Measurements from ENCODE around the gene BPIFB6. TPM values are rescaled to one million over a fixed set of nuclear protein-coding genes. Genes with fewer than 3 reads are reported as not detected.

The BPIFB6 gene
- total RNA-seq, 2 experiments from 2014 or later: not detected

DNA sequence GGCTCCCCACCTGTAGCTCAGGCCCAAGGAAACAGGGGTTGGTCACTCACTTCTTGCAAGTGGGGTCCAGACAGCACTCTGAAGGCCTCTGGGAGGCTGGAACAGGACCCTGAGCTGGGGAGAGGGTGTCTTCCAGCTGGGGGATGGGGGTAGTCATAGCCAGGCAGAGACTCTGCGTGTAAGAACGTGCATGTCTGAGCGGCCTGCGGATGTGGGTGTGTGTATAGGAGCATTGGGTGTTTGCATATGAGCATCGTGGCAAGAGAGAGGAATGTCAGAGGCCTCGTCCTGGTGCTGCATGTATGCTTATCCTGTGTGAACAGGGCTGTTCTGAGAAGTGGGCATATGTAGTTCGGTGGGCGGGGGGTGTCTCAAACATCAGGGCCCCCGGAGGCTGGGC, 34.3 kb downstream of the BPIFB6 start:
- no peaks in the 10 kb centered on the region for H3K9me3 Mint-ChIP-seq
- ChIA-PET POLR2A (no interaction called here), CTCF (no interaction called here)
- ATAC-seq: no peak
- TF ChIP-seq, protein P1, sequence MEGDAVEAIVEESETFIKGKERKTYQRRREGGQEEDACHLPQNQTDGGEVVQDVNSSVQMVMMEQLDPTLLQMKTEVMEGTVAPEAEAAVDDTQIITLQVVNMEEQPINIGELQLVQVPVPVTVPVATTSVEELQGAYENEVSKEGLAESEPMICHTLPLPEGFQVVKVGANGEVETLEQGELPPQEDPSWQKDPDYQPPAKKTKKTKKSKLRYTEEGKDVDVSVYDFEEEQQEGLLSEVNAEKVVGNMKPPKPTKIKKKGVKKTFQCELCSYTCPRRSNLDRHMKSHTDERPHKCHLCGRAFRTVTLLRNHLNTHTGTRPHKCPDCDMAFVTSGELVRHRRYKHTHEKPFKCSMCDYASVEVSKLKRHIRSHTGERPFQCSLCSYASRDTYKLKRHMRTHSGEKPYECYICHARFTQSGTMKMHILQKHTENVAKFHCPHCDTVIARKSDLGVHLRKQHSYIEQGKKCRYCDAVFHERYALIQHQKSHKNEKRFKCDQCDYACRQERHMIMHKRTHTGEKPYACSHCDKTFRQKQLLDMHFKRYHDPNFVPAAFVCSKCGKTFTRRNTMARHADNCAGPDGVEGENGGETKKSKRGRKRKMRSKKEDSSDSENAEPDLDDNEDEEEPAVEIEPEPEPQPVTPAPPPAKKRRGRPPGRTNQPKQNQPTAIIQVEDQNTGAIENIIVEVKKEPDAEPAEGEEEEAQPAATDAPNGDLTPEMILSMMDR (IDR thresholded peaks at IDR 0.05): no peak
- no peak for DNase-seq
- H3K27me3 Mint-ChIP-seq: no peaks in the 10 kb centered on the region
- H3K27ac Mint-ChIP-seq: no peak overlapping the region
- no peaks in the 10 kb centered on the region for H3K36me3 Mint-ChIP-seq (ENCODE audit: low read depth)
- no peak overlapping the region for H3K4me3 Mint-ChIP-seq
- H3K4me1 Mint-ChIP-seq (ENCODE audit: low read depth): peaks cover 4% of the 10 kb centered on the region
- intact Hi-C loops (cut with micrococcal nuclease): no loop called here

DNA sequence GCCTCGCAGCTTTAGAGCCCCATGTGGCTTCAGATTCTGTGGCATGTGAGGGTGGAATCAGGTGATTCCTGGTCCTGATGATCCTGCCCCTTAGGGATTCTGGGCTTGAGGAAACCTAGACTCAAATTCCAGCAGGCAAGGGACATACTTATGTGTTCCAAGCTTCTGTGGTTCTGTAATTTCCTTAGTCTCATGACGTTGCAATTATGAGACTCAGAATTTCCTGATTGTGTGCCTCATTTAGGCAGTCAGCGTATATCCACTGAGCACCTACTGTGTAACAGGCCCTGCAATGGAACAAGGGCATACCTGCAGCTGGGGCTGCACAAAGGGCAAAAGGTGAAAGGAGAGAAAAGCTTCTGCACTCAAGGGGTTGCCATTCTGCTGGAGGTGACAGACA, 36.4 kb downstream of the BPIFB6 start:
- ChIA-PET CTCF (interaction anchor here (1.2 to 1.6 kb wide), 4 partner anchors 9 to 122 kb away, joined by 3 to 4 read pairs (median 4); no protein-coding TSS in a partner anchor), POLR2A (interaction anchor here (0.6 kb wide), 1 partner anchor 283 kb away, joined by 5 read pairs; no protein-coding TSS in a partner anchor)
- H3K9me3 Mint-ChIP-seq: no peaks in the 10 kb centered on the region
- no peak overlapping the region for H3K4me3 Mint-ChIP-seq
- H3K27ac Mint-ChIP-seq: no peak overlapping the region
- H3K4me1 Mint-ChIP-seq (ENCODE audit: low read depth): peaks cover 4% of the 10 kb centered on the region
- DNase-seq (no peak), ATAC-seq (no peak)
- no peaks in the 10 kb centered on the region for H3K27me3 Mint-ChIP-seq
- TF ChIP-seq, protein P1 (IDR thresholded peaks at IDR 0.05): no peak
- H3K36me3 Mint-ChIP-seq (ENCODE audit: low read depth): no peaks in the 10 kb centered on the region
- intact Hi-C loops (cut with micrococcal nuclease): no loop called here

DNA sequence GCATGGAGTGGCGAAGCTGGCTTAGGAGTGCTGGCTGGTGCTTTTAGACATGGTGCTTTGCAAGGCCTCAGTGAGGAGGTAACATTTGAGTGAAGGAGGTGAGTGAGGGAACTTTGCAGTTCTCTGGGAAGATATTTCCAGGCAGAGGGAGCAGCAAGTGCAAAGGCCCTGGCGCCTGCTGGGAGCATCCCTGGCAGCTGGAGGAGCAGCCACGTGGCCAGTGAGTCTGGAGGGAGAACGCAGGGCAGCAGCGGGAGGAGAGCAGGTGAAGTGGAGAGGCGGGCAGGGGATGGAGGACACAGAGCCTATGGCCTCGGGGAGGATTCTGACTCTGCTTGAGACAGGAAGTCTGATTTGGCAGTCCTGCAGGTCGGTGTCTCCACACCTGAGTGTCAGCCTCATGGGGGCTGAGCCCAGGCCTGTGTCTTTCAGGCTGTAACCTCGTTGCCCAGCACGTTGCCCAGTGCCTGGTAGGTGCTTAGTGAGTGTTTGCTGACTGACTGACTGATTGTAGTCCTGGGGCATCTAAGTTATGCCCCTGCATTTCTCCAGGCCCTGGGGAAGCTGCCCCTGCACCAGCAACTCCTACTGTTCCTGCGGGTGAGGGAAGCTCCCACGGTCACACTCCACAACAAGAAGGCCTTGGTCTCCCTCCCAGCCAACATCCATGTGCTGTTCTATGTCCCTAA, 36.9 kb downstream of the BPIFB6 start:
- CTCF ChIA-PET: interaction anchor here (1.6 kb wide), 1 partner anchor 100 kb away, joined by 3 read pairs; no protein-coding TSS in a partner anchor
- POLR2A ChIA-PET: no interaction called here
- TF ChIP-seq, protein P1 (IDR thresholded peaks at IDR 0.05): no peak
- Mint-ChIP-seq H3K4me3 (no peak overlapping the region), H3K4me1 (ENCODE audit: low read depth) (peaks cover 4% of the 10 kb centered on the region), H3K9me3 (no peaks in the 10 kb centered on the region), H3K27me3 (no peaks in the 10 kb centered on the region), H3K36me3 (ENCODE audit: low read depth) (no peaks in the 10 kb centered on the region), H3K27ac (no peak overlapping the region)
- DNase-seq (no peak), ATAC-seq (no peak)
- intact Hi-C loops (cut with micrococcal nuclease): no loop called here

DNA sequence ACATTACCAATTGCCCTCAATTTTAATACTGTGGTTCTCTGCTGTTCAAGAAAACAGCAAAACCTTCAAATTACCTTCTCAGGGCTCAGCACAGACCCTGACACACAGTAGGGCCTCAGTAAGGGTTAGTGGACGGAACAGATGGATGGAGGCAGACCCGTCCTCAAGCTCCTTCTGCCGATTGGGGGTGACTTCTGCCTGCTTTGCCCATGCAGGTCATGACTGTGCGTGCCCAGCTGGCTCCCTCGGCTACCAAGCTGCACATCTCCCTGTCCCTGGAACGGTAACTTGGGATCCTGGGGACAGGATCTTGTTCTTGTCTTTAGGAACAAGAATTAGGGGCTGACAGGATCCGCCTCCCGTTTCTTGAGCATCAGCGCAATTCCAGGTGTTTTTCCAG, 38.2 kb downstream of the BPIFB6 start:
- H3K4me3 Mint-ChIP-seq: no peak overlapping the region
- intact Hi-C loops (cut with micrococcal nuclease): no loop called here
- POLR2A ChIA-PET: no interaction called here
- TF ChIP-seq, protein P1 (IDR thresholded peaks at IDR 0.05): no peak
- no peak for ATAC-seq
- DNase-seq: no peak
- no peaks in the 10 kb centered on the region for H3K9me3 Mint-ChIP-seq
- peaks cover 4% of the 10 kb centered on the region for H3K4me1 Mint-ChIP-seq (ENCODE audit: low read depth)
- H3K27ac Mint-ChIP-seq: no peak overlapping the region
- no peaks in the 10 kb centered on the region for H3K27me3 Mint-ChIP-seq
- H3K36me3 Mint-ChIP-seq (ENCODE audit: low read depth): no peaks in the 10 kb centered on the region
- CTCF ChIA-PET: no interaction called here

DNA sequence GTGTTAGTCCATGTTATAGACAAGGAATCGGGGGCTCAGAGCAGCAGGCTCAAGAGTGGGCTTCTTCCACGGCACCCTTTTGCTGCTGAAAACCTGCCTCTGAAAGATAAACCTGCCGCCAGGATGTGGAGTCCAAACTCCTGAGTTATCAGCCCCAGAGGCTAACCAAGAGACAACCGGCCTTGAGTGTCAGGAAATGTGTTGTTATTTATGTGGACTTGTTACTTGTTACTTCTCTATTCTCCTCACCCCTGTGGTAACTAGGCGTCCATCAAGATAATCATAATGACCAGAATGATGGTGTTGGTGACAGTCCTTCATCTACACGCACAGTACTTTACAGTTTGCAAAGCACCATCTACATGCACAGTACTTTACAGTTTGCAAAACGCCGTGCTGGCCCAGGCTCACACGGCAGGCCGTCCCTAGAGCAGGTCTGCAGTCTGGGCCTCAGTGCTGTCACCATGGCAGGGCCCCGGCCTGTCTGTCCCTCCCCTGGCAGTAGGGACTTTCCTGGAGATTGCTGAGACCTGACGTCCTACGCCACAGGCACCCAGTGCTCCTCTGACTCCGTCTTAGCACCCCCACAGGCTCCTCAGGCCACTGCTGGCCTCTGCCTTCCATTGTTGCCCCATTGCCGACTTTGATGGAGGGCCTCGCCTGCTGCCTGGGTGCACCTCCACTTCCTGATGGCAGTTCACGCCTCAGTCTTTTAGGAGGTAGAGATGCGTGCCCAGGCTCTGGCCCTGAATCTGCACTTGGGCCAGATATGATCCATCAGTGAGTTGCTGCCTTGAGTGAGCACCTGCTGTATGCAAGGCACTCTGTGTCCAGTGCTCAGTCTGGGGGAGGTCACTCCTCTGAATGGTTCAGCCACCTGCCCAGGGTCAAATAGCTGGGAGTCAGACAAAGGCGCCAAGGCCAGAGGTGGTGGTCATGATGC, 38.9 kb downstream of the BPIFB6 start:
- Mint-ChIP-seq H3K27ac (no peak overlapping the region), H3K36me3 (ENCODE audit: low read depth) (no peaks in the 10 kb centered on the region), H3K27me3 (no peaks in the 10 kb centered on the region), H3K9me3 (no peaks in the 10 kb centered on the region), H3K4me3 (no peak overlapping the region), H3K4me1 (ENCODE audit: low read depth) (peaks cover 4% of the 10 kb centered on the region)
- ATAC-seq (no peak), DNase-seq (no peak)
- POLR2A ChIA-PET: no interaction called here
- intact Hi-C loops (cut with micrococcal nuclease): no loop called here
- TF ChIP-seq, protein P1 (IDR thresholded peaks at IDR 0.05): no peak
- CTCF ChIA-PET: no interaction called here
